Lung (tissue), 12 donors: ENCODE results near the gene AQP6. TPM values are rescaled to one million over a fixed set of nuclear protein-coding genes. Genes with fewer than 3 reads are reported as not detected.
A peak's percentile ranks its signal among the peaks of the same experiment; 100 is the strongest.

Experiments used
- ATAC-seq: fragments of 200-7000 bp; cut with Tn5 transposase; one replicate; pipeline ENCODE4 v1.9.1; 2020; ENCODE audit warnings: moderate number of reproducible peaks; ENCODE audit not compliant: insufficient read depth, low FRiP score
- DNase-seq, 3 donors: peaks; one replicate each; pipeline ENCODE4 v3.0.0-alpha.2; 2013 to 2017
- H3K27ac ChIP-seq, 2 donors: one replicate each; pipeline ENCODE4 v1.5.1; 2013; ENCODE audit warnings: mild to moderate bottlenecking in 2 of 2, moderate library complexity in 2 of 2, control low read depth in 1 of 2, inconsistent platforms in 1 of 2, low read depth in 1 of 2, low read length in 1 of 2
- H3K27me3 ChIP-seq, 3 donors: one replicate each; pipeline ENCODE4 v1.5.1; 2013; ENCODE audit warnings: low read length in 2 of 3; ENCODE audit not compliant: control insufficient read depth in 3 of 3, insufficient read depth in 3 of 3
- H3K36me3 ChIP-seq, 4 donors: one replicate each; pipeline ENCODE4 v1.5.1; 2013; ENCODE audit warnings: low read length in 4 of 4, mild to moderate bottlenecking in 1 of 4, moderate library complexity in 1 of 4; ENCODE audit not compliant: control insufficient read depth in 4 of 4, insufficient read depth in 4 of 4
- H3K4me1 ChIP-seq, 5 donors: one replicate each; pipeline ENCODE4 v1.5.1; 2013; ENCODE audit warnings: low read length in 5 of 5, mild to moderate bottlenecking in 2 of 5, moderate library complexity in 1 of 5; ENCODE audit not compliant: control insufficient read depth in 5 of 5, insufficient read depth in 5 of 5
- H3K4me3 ChIP-seq: one replicate; pipeline ENCODE4 v1.5.1; 2013; ENCODE audit warnings: mild to moderate bottlenecking, control low read depth, moderate library complexity
- H3K9ac ChIP-seq, 2 donors: one replicate each; pipeline ENCODE4 v1.5.1; 2013; ENCODE audit warnings: low read length in 2 of 2, control low read depth in 1 of 2; ENCODE audit not compliant: insufficient read depth in 1 of 2
- H3K9me3 ChIP-seq, 4 donors: one replicate each; pipeline ENCODE4 v1.5.1; 2013; ENCODE audit warnings: low read length in 3 of 4, mild to moderate bottlenecking in 1 of 4, moderate library complexity in 1 of 4; ENCODE audit not compliant: control insufficient read depth in 4 of 4, insufficient read depth in 3 of 4
- CTCF ChIP-seq: IDR thresholded peaks from 2 replicates; pipeline ENCODE4 v1.5.1; 2012; ENCODE audit warnings: mild to moderate bottlenecking; ENCODE audit errors: control extremely low read depth, extremely low read depth
- WGBS, 2 donors: extraction: QIAGEN DNeasy Blood & Tissue Kit; methylation state at CpG; one replicate each; pipeline ENCODE4 v1.1.7; 2013; 5-methylcytosine and 5-hydroxymethylcytosine counted together
- polyA plus RNA-seq, 2 donors: library from polyadenylated mRNA; stranded (reverse); fragments of 200-250 nt; gene quantifications; one replicate each; pipeline ENCODE4 v1.2.1, GENCODE V29; 2013
- total RNA-seq, 2 donors: library from RNA; depleted of rRNA in 1 of 2; stranded (reverse); fragments of >200 nt in 1 of 2; gene quantifications; one replicate each; pipeline ENCODE4 v1.2.1, GENCODE V29; 2014 to 2021
- donor health status: control.
- donor health status: control.
- donor health status: Bipolar disorder and iron deficiency.
- donor health status: healthy.
- donor health status: DM: yes; HTN: yes; CAD: no.

The AQP6 gene
- total and polyA plus RNA-seq, 4 donors = 0.03 to 0.40 (median 0.19) TPM

GRCh38 chr12:49948866-49949845, 23.6 kb upstream of the AQP6 start:
- H3K4me3 ChIP-seq = no peak overlapping the region
- WGBS, 2 donors = 85 to 87% methylated on average over 13 of the region's 13 CpGs
- no peaks in the 10 kb centered on the region for H3K36me3 ChIP-seq
- ATAC-seq = no peak
- peak in 1 of 3 donors; percentile 4 for DNase-seq
- no peak overlapping the region for H3K9ac ChIP-seq
- no peak for TF ChIP-seq CTCF
- peaks cover 0 to 6% (median under 1%) of the 10 kb centered on the region in 3 donors for H3K27me3 ChIP-seq
- peaks cover 0 to 10% (median 3%) of the 10 kb centered on the region in 5 donors for H3K4me1 ChIP-seq
- no peak overlapping the region for H3K27ac ChIP-seq
- H3K9me3 ChIP-seq = no peaks in the 10 kb centered on the region

GRCh38 chr12:49949866-49950265, 22.9 kb upstream of the AQP6 start:
- H3K9ac ChIP-seq = no peak overlapping the region
- H3K36me3 ChIP-seq = no peaks in the 10 kb centered on the region
- DNase-seq = peak in 1 of 3 donors; percentile 1
- no peaks in the 10 kb centered on the region for H3K9me3 ChIP-seq
- peaks cover 0 to 8% (median 3%) of the 10 kb centered on the region in 3 donors for H3K27me3 ChIP-seq
- no peak for ATAC-seq
- H3K4me1 ChIP-seq = peaks cover 0 to 10% (median 3%) of the 10 kb centered on the region in 5 donors
- WGBS, 2 donors = 92 to 94% methylated on average over 3 of the region's 3 CpGs
- no peak overlapping the region for H3K4me3 ChIP-seq
- H3K27ac ChIP-seq = no peak overlapping the region
- TF ChIP-seq CTCF = no peak

- no peak within 1 kb of the TSS for H3K9ac ChIP-seq
- no peak for ATAC-seq
- TF ChIP-seq CTCF = no peak
- H3K36me3 ChIP-seq = no peaks in the 10 kb centered on the region
- no peak within 1 kb of the TSS for H3K27ac ChIP-seq
- WGBS, 2 donors = 90 to 92% methylated on average over 32 of the region's 32 CpGs
- H3K4me1 ChIP-seq = peaks cover 0 to 10% (median 3%) of the 10 kb centered on the region in 5 donors
- H3K27me3 ChIP-seq = peaks cover 0 to 11% (median 2%) of the 10 kb centered on the region in 3 donors
- peak in 1 of 3 donors; percentile 20 for DNase-seq
- H3K9me3 ChIP-seq = no peaks in the 10 kb centered on the region
- no peak within 1 kb of the TSS for H3K4me3 ChIP-seq
Measured at GRCh38 chr12:49950273-49951251, 22.2 kb upstream of the AQP6 start, which contains the start of gene AQP2. AQP2 (plus strand) TSS chr12:49950737; CDS start chr12:49950831, 94 bp downstream.
